HL-60/S4 treated with phorbol 12-myristate 13-acetate at 8.2 ng/mL for 4 days and 3 days (cell line): ENCODE measurements around the gene CDKN2C.

Source experiments
- in situ Hi-C: fragments of 300-500 bp; cut with MboI; formaldehyde crosslinking; loops from 2 replicates; pipeline ENCODE4 v1.15.0; 2022; ENCODE audit warnings: low sequenced_read_pairs

CDKN2C gene

GRCh38 chr1:51014878-51015277, 44.8 kb downstream of the CDKN2C start:
- in situ Hi-C loops: no loop called here

DNA sequence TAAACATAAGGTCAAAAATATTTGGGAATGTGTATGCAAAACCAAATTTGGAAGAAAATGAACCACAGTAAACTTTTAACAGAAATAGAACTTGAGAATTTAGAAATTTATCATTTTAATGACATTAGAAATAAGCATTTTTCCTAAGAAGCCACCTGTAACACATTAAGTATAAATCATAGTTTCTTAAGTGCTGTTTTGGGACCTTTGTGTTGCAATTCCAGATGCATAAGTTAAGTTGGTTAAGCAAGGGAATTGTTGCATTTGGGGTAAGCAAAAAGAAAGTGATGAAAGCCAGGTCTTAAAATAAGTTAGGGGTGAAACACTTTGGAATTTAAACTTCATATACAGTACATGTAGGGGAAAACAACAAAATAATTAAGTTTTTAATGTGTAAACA, 49.8 kb downstream of the CDKN2C start:
- in situ Hi-C loops: no loop called here
